HL-60 (cell line): ENCODE results near the gene CKAP4.

Experiments
- POLR2AphosphoS5 ChIP-seq: IDR thresholded peaks from 2 replicates; pipeline ENCODE4 v1.6.1; 2012; ENCODE audit warnings: low read depth
- TF ChIP-seq, protein P1 (sequence below): IDR thresholded peaks from 2 replicates; pipeline ENCODE4 v1.6.1; 2012; ENCODE audit warnings: low read depth; ENCODE audit not compliant: insufficient replicate concordance
- TF ChIP-seq, protein P2 (sequence below): IDR thresholded peaks from one replicate; pipeline ENCODE4 v1.5.1; 2011; ENCODE audit warnings: low read length, control low read depth, inconsistent platforms; ENCODE audit not compliant: insufficient read depth

DNA sequence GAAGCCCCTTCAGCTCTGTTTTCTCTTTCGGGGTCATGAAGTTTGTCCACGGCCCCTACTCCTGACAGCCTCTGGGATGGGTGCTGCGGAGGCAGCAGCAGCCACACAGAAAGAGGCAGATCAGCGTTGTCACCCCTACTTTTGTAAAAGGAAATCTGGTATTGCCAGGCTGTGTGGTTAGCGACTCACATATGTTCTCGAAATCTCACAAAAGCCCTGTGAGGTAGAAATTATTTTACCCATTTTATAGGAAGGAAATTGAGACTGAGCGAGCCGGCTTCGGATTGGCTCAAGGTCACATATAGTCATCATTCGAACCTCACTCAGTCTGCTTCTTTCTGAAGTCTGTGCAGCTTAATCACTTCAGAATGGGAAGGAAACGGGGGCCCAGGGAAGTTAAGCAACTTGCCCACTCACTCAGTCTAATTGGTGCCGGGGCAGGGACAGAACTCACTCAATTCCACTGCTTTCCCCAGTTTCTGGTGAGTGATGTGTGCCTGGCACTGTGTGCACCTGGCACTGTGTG, 1.1 kb upstream of the CKAP4 start:
- TF ChIP-seq, protein P1, sequence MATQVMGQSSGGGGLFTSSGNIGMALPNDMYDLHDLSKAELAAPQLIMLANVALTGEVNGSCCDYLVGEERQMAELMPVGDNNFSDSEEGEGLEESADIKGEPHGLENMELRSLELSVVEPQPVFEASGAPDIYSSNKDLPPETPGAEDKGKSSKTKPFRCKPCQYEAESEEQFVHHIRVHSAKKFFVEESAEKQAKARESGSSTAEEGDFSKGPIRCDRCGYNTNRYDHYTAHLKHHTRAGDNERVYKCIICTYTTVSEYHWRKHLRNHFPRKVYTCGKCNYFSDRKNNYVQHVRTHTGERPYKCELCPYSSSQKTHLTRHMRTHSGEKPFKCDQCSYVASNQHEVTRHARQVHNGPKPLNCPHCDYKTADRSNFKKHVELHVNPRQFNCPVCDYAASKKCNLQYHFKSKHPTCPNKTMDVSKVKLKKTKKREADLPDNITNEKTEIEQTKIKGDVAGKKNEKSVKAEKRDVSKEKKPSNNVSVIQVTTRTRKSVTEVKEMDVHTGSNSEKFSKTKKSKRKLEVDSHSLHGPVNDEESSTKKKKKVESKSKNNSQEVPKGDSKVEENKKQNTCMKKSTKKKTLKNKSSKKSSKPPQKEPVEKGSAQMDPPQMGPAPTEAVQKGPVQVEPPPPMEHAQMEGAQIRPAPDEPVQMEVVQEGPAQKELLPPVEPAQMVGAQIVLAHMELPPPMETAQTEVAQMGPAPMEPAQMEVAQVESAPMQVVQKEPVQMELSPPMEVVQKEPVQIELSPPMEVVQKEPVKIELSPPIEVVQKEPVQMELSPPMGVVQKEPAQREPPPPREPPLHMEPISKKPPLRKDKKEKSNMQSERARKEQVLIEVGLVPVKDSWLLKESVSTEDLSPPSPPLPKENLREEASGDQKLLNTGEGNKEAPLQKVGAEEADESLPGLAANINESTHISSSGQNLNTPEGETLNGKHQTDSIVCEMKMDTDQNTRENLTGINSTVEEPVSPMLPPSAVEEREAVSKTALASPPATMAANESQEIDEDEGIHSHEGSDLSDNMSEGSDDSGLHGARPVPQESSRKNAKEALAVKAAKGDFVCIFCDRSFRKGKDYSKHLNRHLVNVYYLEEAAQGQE = no peak
- TF ChIP-seq, protein P2, sequence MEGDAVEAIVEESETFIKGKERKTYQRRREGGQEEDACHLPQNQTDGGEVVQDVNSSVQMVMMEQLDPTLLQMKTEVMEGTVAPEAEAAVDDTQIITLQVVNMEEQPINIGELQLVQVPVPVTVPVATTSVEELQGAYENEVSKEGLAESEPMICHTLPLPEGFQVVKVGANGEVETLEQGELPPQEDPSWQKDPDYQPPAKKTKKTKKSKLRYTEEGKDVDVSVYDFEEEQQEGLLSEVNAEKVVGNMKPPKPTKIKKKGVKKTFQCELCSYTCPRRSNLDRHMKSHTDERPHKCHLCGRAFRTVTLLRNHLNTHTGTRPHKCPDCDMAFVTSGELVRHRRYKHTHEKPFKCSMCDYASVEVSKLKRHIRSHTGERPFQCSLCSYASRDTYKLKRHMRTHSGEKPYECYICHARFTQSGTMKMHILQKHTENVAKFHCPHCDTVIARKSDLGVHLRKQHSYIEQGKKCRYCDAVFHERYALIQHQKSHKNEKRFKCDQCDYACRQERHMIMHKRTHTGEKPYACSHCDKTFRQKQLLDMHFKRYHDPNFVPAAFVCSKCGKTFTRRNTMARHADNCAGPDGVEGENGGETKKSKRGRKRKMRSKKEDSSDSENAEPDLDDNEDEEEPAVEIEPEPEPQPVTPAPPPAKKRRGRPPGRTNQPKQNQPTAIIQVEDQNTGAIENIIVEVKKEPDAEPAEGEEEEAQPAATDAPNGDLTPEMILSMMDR = no peak
- TF ChIP-seq POLR2AphosphoS5 = no peak
